Measurements from ENCODE around the gene RDH8. TPM values are rescaled to one million over a fixed set of nuclear protein-coding genes. Genes with fewer than 3 reads are reported as not detected.

RDH8 gene
- total and polyA plus RNA-seq, 4 donors: not detected

GRCh38 chr19:10001899-10002298, 11.4 kb upstream of the RDH8 start:
- 19% methylated on average over 6 of the region's 6 CpGs for WGBS
- Histone ChIP-seq H3K27ac (ENCODE audit: low read depth in 1 of 2, low read length in 2 of 2) (no peak overlapping the region), H3K9me3 (ENCODE audit: control insufficient read depth in 4 of 4, low read length in 3 of 4) (no peaks in the 10 kb centered on the region), H3K4me3 (ENCODE audit: low read depth in 1 of 3, low read length in 3 of 3) (peak overlapping the region in 1 of 3 donors; percentile 8), H3K9ac (ENCODE audit: low read depth in 1 of 2, low read length in 2 of 2) (no peak overlapping the region), H3K27me3 (ENCODE audit: control insufficient read depth in 4 of 4, insufficient read depth in 4 of 4, low read length in 3 of 4) (no peaks in the 10 kb centered on the region), H3K36me3 (ENCODE audit: control insufficient read depth in 4 of 4, insufficient read depth in 3 of 4, low read depth in 1 of 4, low read length in 3 of 4) (no peaks in the 10 kb centered on the region), H3K4me1 (ENCODE audit: control insufficient read depth in 4 of 4, insufficient read depth in 4 of 4, low read length in 3 of 4) (peaks cover 3 to 24% (median 15%) of the 10 kb centered on the region in 4 donors)
- DNase-seq (ENCODE audit: low spot score): peak; percentile 39
- TF ChIP-seq TAF1 (conservative IDR thresholded peaks at IDR 0.05) (no peak), YY1 (IDR thresholded peaks at IDR 0.05) (peak; percentile 58), HNF4A (conservative IDR thresholded peaks at IDR 0.05) (peak; percentile 96 to 97), REST (IDR thresholded peaks at IDR 0.05) (peak; percentile 77), EGR1 (IDR thresholded peaks at IDR 0.05; ENCODE audit: low read depth in 2 of 2) (peak in 1 of 2 donors; percentile 23), GABPA (IDR thresholded peaks at IDR 0.05 in 1 of 2, conservative IDR thresholded peaks at IDR 0.05 in 1 of 2) (peak in 1 of 2 donors; percentile 77), FOXA1 (IDR thresholded peaks at IDR 0.05) (peak; percentile 50), CTCF (IDR thresholded peaks at IDR 0.05; ENCODE audit: low read depth, low read length, missing input control) (peak; percentile 77), FOXA2 (IDR thresholded peaks at IDR 0.05) (peak; percentile 17), SP1 (IDR thresholded peaks at IDR 0.05) (peak; percentile 85), ATF3 (IDR thresholded peaks at IDR 0.05) (no peak), NR2F2 (IDR thresholded peaks at IDR 0.05) (peak; percentile 93), JUND (IDR thresholded peaks at IDR 0.05) (peak in 1 of 2 donors; percentile 66), RAD21 (IDR thresholded peaks at IDR 0.05) (peak; percentile 78 to 83), HNF4G (IDR thresholded peaks at IDR 0.05) (peak; percentile 90), RXRA (IDR thresholded peaks at IDR 0.05) (peak; percentile 99)
- TF ChIP-seq, protein P1, sequence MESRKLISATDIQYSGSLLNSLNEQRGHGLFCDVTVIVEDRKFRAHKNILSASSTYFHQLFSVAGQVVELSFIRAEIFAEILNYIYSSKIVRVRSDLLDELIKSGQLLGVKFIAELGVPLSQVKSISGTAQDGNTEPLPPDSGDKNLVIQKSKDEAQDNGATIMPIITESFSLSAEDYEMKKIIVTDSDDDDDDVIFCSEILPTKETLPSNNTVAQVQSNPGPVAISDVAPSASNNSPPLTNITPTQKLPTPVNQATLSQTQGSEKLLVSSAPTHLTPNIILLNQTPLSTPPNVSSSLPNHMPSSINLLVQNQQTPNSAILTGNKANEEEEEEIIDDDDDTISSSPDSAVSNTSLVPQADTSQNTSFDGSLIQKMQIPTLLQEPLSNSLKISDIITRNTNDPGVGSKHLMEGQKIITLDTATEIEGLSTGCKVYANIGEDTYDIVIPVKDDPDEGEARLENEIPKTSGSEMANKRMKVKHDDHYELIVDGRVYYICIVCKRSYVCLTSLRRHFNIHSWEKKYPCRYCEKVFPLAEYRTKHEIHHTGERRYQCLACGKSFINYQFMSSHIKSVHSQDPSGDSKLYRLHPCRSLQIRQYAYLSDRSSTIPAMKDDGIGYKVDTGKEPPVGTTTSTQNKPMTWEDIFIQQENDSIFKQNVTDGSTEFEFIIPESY (IDR thresholded peaks at IDR 0.05): no peak
- TF ChIP-seq, protein P2, sequence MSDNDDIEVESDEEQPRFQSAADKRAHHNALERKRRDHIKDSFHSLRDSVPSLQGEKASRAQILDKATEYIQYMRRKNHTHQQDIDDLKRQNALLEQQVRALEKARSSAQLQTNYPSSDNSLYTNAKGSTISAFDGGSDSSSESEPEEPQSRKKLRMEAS (IDR thresholded peaks at IDR 0.05): peak; percentile 92
